ENCODE results near the gene GALP. TPM values are rescaled to one million over a fixed set of nuclear protein-coding genes. Genes with fewer than 3 reads are reported as not detected.

Gene GALP
- total RNA-seq, 4 donors from 2014 or later = not detected

DNA sequence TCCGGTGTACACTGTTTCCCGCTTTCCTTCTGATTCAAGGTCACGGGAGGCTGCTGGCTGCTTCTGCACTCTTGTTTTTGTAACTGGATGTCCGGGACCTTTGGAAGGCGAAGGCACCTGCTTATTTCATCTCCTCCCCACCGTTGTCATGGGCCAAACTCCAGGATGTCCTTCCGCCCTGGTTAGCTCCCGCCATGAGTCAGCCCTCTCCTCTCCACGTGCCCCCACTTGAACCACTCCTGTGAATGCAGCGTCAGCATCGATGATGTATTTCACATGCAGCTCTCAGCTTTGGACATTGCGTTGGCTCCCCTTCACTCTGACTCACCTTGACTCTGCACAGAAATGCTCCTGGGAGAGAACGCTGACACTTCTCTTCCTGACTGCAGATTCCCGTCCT, 5.5 kb upstream of the GALP start:
- no peak for TF ChIP-seq CTCF (IDR thresholded peaks at IDR 0.05; ENCODE audit: low read depth)

DNA sequence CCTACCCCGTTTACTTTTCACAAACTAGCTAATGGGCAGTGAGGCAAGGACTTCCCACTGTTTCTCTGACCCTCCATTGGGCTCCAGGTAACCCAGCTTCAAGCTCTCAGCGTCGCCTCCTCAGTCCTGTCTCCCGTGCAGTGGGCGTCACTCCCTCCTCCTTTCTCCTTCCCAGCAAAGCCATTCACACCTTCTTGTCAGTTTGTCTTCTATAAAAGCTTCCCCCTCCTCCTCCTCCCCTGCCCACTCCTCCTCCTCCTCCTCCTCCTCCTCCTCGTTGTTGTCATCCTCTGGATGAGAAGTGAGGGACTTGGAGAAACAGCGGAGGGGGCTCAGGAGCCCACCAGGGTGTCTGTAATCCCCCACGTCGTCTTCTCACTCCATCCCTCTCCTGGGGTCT, 1.7 kb upstream of the GALP start:
- TF ChIP-seq CTCF (IDR thresholded peaks at IDR 0.05; ENCODE audit: low read depth) = no peak

DNA sequence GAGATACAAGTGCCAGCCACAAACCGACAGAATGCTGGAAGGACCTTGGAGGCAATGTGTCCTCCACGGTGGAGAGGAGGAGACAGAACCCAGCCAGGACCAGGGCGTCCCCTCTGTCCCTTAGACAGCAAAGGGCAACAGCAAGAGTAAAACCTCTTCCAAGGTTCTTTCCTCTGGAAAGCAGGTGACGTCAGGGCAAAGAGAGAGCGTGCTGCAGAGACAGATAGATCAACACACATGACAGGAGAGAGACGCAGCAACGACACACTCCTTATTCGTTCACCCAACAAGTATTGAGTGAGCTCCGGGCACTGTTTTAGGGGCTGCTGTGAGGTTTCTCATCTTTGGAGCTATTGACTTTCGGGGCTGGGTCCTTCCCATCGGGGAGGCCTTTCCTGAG, 1.3 kb upstream of the GALP start:
- no peak for TF ChIP-seq CTCF (IDR thresholded peaks at IDR 0.05; ENCODE audit: low read depth)

DNA sequence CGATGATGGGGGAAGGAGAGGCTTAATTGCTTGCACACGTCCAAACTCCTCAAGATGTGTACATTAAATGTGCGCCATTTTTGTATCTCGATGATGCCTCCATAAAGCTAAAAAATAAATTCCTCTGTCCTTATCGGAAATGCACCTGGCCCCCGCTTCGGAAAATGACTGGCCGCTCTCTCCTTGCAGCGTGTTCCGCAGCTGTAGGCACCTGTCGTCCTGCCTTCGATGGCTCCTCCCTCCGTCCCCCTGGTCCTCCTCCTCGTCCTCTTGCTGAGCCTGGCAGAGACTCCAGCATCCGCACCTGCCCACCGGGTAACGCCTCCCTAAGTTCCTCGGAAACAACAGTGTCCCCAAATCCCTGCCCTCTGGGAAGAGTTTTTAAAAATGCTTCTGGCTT, 1.1 kb downstream of the GALP start:
- no peak for TF ChIP-seq CTCF (IDR thresholded peaks at IDR 0.05; ENCODE audit: low read depth)

DNA sequence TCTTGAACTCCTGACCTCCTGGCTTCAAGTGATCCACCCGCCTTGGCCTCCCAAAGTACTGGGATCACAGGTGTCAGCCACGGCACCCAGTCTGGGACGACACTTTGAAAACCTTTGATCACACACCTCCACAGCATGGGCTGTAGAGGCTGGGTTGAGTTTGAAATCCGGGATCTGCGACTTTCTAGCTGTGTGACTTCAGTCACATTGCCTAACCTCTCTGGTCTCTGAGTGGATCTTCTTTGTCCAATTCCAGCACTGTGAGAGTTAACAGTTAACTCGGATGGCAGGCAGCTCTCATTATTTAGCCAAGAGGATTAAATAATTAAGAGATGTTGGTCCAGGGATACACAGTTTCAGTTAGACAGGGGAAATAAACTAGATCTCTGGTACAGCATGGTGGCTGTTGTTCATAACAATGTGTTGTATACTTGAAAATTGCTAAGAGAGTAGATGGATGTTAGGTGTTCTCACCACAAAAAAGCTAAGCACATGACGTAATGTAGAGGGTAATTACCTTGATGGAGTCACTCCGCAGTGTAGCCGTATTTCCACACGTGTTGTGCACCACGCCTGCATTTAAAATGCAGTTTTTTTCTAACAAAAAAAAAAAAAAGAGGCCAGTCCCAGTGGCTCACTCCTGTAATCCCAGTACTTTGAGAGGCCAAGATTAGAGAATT, 1.9 kb downstream of the GALP start:
- no peak for TF ChIP-seq CTCF (IDR thresholded peaks at IDR 0.05; ENCODE audit: low read depth)

DNA sequence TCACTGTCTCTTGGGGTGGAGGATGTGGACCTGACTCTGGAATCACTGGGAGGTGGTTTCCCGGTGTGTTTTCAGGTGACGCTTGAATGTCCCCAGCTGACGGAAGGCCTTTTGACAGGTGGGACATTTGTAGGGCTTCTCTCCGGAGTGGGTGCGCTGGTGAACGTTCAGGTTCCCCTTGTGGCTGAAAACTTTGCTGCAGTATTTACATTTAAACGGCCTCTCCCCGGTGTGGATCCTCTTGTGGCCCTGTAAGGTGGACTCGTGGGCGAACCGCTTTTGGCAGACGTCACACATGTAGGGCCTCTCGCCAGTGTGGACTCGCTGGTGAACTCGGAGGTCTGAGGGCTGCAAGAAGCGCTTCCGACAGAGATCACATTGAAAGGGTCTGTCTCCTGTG, 14.0 kb downstream of the GALP start:
- TF ChIP-seq CTCF (IDR thresholded peaks at IDR 0.05; ENCODE audit: low read depth) = no peak

- no peak for TF ChIP-seq CTCF (IDR thresholded peaks at IDR 0.05; ENCODE audit: low read depth)
Measured at GRCh38 chr19:56191115-56191514, 15.3 kb downstream of the GALP start.
